ENCODE data around the gene AIF1L.
"Not testable (repeated sequence)": the region's sequence is repeated elsewhere in the genome, so short reads cannot be mapped to it uniquely, and the experiment has no call there.

AIF1L gene

GRCh38 chr9:131099102-131099606 is 2.8 kb downstream of the AIF1L start:
- H2BK120ac ChIP-seq (ENCODE audit: low read depth, low read length) = no peak overlapping the region

GRCh38 chr9:131099845-131100244 is 3.5 kb downstream of the AIF1L start:
- not testable (repeated sequence) for H3K23ac ChIP-seq (ENCODE audit: low read length); H3K79me2 ChIP-seq (ENCODE audit: control insufficient read depth, insufficient read depth, low read length); H3K36me3 ChIP-seq (ENCODE audit: control insufficient read depth, insufficient read depth, low read length); H3K4me2 ChIP-seq (ENCODE audit: low read length); H3K79me1 ChIP-seq (ENCODE audit: low read length); H4K8ac ChIP-seq (ENCODE audit: low read depth, low read length); DNase-seq; H3K56ac ChIP-seq (ENCODE audit: low read length); H3K4ac ChIP-seq (ENCODE audit: low read depth, low read length); H2AK5ac ChIP-seq (ENCODE audit: low read length); H2BK15ac ChIP-seq (replicated peaks; ENCODE audit: low read depth); H4K5ac ChIP-seq (ENCODE audit: low read length); H2BK5ac ChIP-seq (ENCODE audit: low read length); H3K27me3 ChIP-seq (ENCODE audit: insufficient read depth, low read length, poor library complexity); H2BK120ac ChIP-seq (ENCODE audit: low read depth, low read length); H3K4me3 ChIP-seq (ENCODE audit: low read length); H3K27ac ChIP-seq (ENCODE audit: low read depth, low read length); H3K9ac ChIP-seq (ENCODE audit: low read length); H3K18ac ChIP-seq (ENCODE audit: low read length)
- H3K4me1 ChIP-seq (ENCODE audit: control insufficient read depth, low read depth, low read length) = peaks cover 12% of the 10 kb centered on the region
- WGBS (ENCODE audit: extremely low coverage, insufficient coverage, low lambda C conversion rate) = no CpG with 5 or more reads among the region's 8 CpGs

More at GRCh38 chr9:131099102-131099606, 2.8 kb downstream of the AIF1L start:
- no peak overlapping the region for H3K18ac ChIP-seq (ENCODE audit: low read length)
- no peaks in the 10 kb centered on the region for H3K27me3 ChIP-seq (ENCODE audit: insufficient read depth, low read length, poor library complexity)
- peak overlapping the region; percentile 48 for H3K9ac ChIP-seq (ENCODE audit: low read length)
- no peak overlapping the region for H3K4me2 ChIP-seq (ENCODE audit: low read length)
- H3K4ac ChIP-seq (ENCODE audit: low read depth, low read length) = no peak overlapping the region
- H3K36me3 ChIP-seq (ENCODE audit: control insufficient read depth, insufficient read depth, low read length) = no peaks in the 10 kb centered on the region
- H2AK5ac ChIP-seq (ENCODE audit: low read length) = peak overlapping the region; percentile 51
- H2BK15ac ChIP-seq (replicated peaks; ENCODE audit: low read depth) = no peak overlapping the region
- no CpG with 5 or more reads among the region's 8 CpGs for WGBS (ENCODE audit: extremely low coverage, insufficient coverage, low lambda C conversion rate)
- no peaks in the 10 kb centered on the region for H3K79me2 ChIP-seq (ENCODE audit: control insufficient read depth, insufficient read depth, low read length)
- no peak overlapping the region for H3K23ac ChIP-seq (ENCODE audit: low read length)
- H4K8ac ChIP-seq (ENCODE audit: low read depth, low read length) = no peak overlapping the region
- peak; percentile 36 for DNase-seq
- H3K27ac ChIP-seq (ENCODE audit: low read depth, low read length) = no peak overlapping the region
- peaks cover 12% of the 10 kb centered on the region for H3K4me1 ChIP-seq (ENCODE audit: control insufficient read depth, low read depth, low read length)
- peak overlapping the region; percentile 20 for H3K56ac ChIP-seq (ENCODE audit: low read length)
- H2BK5ac ChIP-seq (ENCODE audit: low read length) = no peak overlapping the region
- no peak overlapping the region for H3K4me3 ChIP-seq (ENCODE audit: low read length)
- H4K5ac ChIP-seq (ENCODE audit: low read length) = no peak overlapping the region
- H3K79me1 ChIP-seq (ENCODE audit: low read length) = peaks cover 5% of the 10 kb centered on the region

- Histone ChIP-seq H3K4me3 (ENCODE audit: low read length) (no peak overlapping the region), H3K9ac (ENCODE audit: low read length) (no peak overlapping the region), H3K4me2 (ENCODE audit: low read length) (no peak overlapping the region), H2BK120ac (ENCODE audit: low read depth, low read length) (no peak overlapping the region), H3K18ac (ENCODE audit: low read length) (no peak overlapping the region), H3K79me2 (ENCODE audit: control insufficient read depth, insufficient read depth, low read length) (no peaks in the 10 kb centered on the region), H3K36me3 (ENCODE audit: control insufficient read depth, insufficient read depth, low read length) (no peaks in the 10 kb centered on the region), H2AK5ac (ENCODE audit: low read length) (no peak overlapping the region), H3K27ac (ENCODE audit: low read depth, low read length) (no peak overlapping the region), H2BK5ac (ENCODE audit: low read length) (no peak overlapping the region), H3K79me1 (ENCODE audit: low read length) (peaks cover 5% of the 10 kb centered on the region), H4K8ac (ENCODE audit: low read depth, low read length) (no peak overlapping the region), H3K27me3 (ENCODE audit: insufficient read depth, low read length, poor library complexity) (no peaks in the 10 kb centered on the region), H4K5ac (ENCODE audit: low read length) (no peak overlapping the region), H3K4ac (ENCODE audit: low read depth, low read length) (no peak overlapping the region), H2BK15ac (replicated peaks; ENCODE audit: low read depth) (no peak overlapping the region), H3K56ac (ENCODE audit: low read length) (peak overlapping the region; percentile 17), H3K23ac (ENCODE audit: low read length) (no peak overlapping the region), H3K4me1 (ENCODE audit: control insufficient read depth, low read depth, low read length) (peaks cover 12% of the 10 kb centered on the region)
- peak; percentile 44 for DNase-seq
- no CpG with 5 or more reads among the region's 9 CpGs for WGBS (ENCODE audit: extremely low coverage, insufficient coverage, low lambda C conversion rate)
Observed at GRCh38 chr9:131100445-131100844, 4.1 kb downstream of the AIF1L start.

DNA sequence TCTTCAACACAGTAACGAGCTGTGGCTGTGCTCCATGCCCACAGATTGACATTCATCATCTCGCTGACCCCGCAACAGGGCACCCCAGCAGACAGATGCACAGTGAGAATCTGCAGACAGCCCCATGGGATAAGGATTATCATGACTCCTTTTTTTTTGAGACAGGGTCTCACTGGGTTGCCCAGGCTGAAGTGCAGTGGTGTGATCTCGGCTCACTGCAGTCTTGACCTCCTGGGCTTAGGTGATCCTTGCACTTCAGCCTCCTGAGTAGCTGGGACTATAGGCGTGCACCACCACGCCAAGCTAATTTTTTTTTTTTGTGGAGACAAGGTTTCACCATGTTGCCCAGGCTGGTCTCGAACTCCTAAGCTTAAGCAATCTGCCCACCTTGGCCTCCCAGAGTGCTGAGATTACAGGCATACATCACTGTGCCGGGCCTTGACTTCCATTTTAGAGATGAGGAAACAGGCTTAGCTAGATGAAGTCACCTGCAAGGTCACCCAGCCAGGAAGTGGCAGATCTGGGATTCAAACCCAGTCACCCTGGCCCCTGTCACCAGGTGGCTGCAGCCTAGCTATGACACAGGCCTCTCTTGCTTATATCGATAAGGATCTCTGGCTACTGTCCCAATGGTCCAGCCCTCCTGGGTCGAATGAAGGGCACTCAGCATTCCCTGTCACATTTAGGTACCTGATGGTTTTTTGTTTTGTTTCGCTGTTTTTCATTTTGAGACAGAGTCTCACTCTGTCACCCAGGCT is 5.1 kb downstream of the AIF1L start:
- peaks cover 2% of the 10 kb centered on the region for H3K36me3 ChIP-seq (ENCODE audit: control insufficient read depth, insufficient read depth, low read length)
- H3K18ac ChIP-seq (ENCODE audit: low read length) = no peak overlapping the region
- H2AK5ac ChIP-seq (ENCODE audit: low read length) = no peak overlapping the region
- no CpG with 5 or more reads among the region's 11 CpGs for WGBS (ENCODE audit: extremely low coverage, insufficient coverage, low lambda C conversion rate)
- no peak overlapping the region for H3K23ac ChIP-seq (ENCODE audit: low read length)
- peaks cover 12% of the 10 kb centered on the region for H3K4me1 ChIP-seq (ENCODE audit: control insufficient read depth, low read depth, low read length)
- no peak overlapping the region for H3K4ac ChIP-seq (ENCODE audit: low read depth, low read length)
- H3K56ac ChIP-seq (ENCODE audit: low read length) = no peak overlapping the region
- H2BK120ac ChIP-seq (ENCODE audit: low read depth, low read length) = no peak overlapping the region
- H3K79me1 ChIP-seq (ENCODE audit: low read length) = peaks cover 5% of the 10 kb centered on the region
- no peaks in the 10 kb centered on the region for H3K27me3 ChIP-seq (ENCODE audit: insufficient read depth, low read length, poor library complexity)
- H2BK5ac ChIP-seq (ENCODE audit: low read length) = no peak overlapping the region
- H4K8ac ChIP-seq (ENCODE audit: low read depth, low read length) = no peak overlapping the region
- no peak for DNase-seq
- H3K4me3 ChIP-seq (ENCODE audit: low read length) = no peak overlapping the region
- H3K27ac ChIP-seq (ENCODE audit: low read depth, low read length) = no peak overlapping the region
- no peak overlapping the region for H2BK15ac ChIP-seq (replicated peaks; ENCODE audit: low read depth)
- H3K9ac ChIP-seq (ENCODE audit: low read length) = no peak overlapping the region
- H4K5ac ChIP-seq (ENCODE audit: low read length) = no peak overlapping the region
- no peak overlapping the region for H3K4me2 ChIP-seq (ENCODE audit: low read length)
- no peaks in the 10 kb centered on the region for H3K79me2 ChIP-seq (ENCODE audit: control insufficient read depth, insufficient read depth, low read length)

DNA sequence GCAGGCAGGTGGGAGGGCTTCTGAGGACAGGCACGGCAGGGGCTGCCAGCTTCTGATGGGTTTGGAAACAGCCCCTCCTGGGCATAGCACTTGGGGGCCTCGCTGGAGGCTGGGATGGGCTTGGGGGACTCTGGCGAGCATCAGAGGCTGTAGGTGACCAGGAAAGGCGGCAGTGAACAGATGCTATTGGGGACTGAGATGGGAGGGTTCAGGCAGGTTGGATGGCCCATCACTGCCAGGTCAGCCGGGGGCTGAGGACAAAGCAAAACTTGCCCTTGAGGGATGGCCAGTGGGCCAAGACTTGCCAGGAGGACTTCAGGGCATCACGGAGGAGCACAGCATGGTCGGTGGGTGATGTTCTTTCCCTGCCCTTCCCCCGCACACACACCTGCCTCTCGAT is 6.7 kb downstream of the AIF1L start:
- no peak overlapping the region for H4K8ac ChIP-seq (ENCODE audit: low read depth, low read length)
- no CpG with 5 or more reads among the region's 9 CpGs for WGBS (ENCODE audit: extremely low coverage, insufficient coverage, low lambda C conversion rate)

More for the DNA sequence above, 6.7 kb downstream of the AIF1L start:
- Histone ChIP-seq H3K79me2 (ENCODE audit: control insufficient read depth, insufficient read depth, low read length) (no peaks in the 10 kb centered on the region), H3K23ac (ENCODE audit: low read length) (no peak overlapping the region), H2BK120ac (ENCODE audit: low read depth, low read length) (no peak overlapping the region), H3K36me3 (ENCODE audit: control insufficient read depth, insufficient read depth, low read length) (peaks cover 4% of the 10 kb centered on the region), H2BK15ac (replicated peaks; ENCODE audit: low read depth) (no peak overlapping the region), H3K4me2 (ENCODE audit: low read length) (no peak overlapping the region), H3K27me3 (ENCODE audit: insufficient read depth, low read length, poor library complexity) (no peaks in the 10 kb centered on the region), H3K4me3 (ENCODE audit: low read length) (no peak overlapping the region), H3K79me1 (ENCODE audit: low read length) (peaks cover 4% of the 10 kb centered on the region), H3K4ac (ENCODE audit: low read depth, low read length) (no peak overlapping the region), H3K56ac (ENCODE audit: low read length) (no peak overlapping the region), H3K4me1 (ENCODE audit: control insufficient read depth, low read depth, low read length) (peaks cover 7% of the 10 kb centered on the region), H2AK5ac (ENCODE audit: low read length) (no peak overlapping the region), H3K18ac (ENCODE audit: low read length) (no peak overlapping the region), H4K5ac (ENCODE audit: low read length) (no peak overlapping the region), H2BK5ac (ENCODE audit: low read length) (no peak overlapping the region), H3K9ac (ENCODE audit: low read length) (no peak overlapping the region), H3K27ac (ENCODE audit: low read depth, low read length) (no peak overlapping the region)
- no peak for DNase-seq

Measured in mesendoderm (in vitro differentiated cells).